HepG2 (cell line): ENCODE data around the gene TPRG1.

Experiments used
- ATF7-NPFF ChIP-seq: sonication (generic); formaldehyde crosslinking; IDR thresholded peaks from 2 replicates; pipeline ENCODE4 v1.8.1; 2023; ENCODE audit warnings: mild to moderate bottlenecking, low read depth, missing genetic modification reagents, moderate library complexity
- CEBPB ChIP-seq: IDR thresholded peaks from 2 replicates; pipeline ENCODE4 v1.6.1; 2011; ENCODE audit warnings: low read depth, low read length, improper control_type of control experiment, borderline replicate concordance
- MEIS1 ChIP-seq: sonication (generic); formaldehyde crosslinking; IDR thresholded peaks from 2 replicates; pipeline ENCODE4 v1.9.0; 2021; ENCODE audit warnings: mild to moderate bottlenecking, missing genetic modification reagents, moderate library complexity, borderline replicate concordance
- SETDB1 ChIP-seq: sonication (generic); formaldehyde crosslinking; IDR thresholded peaks from 2 replicates; pipeline ENCODE4 v1.5.1; 2020; ENCODE audit warnings: missing genetic modification reagents, mild to moderate bottlenecking, borderline replicate concordance
- SMARCC2 ChIP-seq: fragments of 450-650 bp; IDR thresholded peaks from 2 replicates; pipeline ENCODE4 v1.6.1; 2017; ENCODE audit warnings: antibody characterized with exemption, mild to moderate bottlenecking
- TP53 ChIP-seq: sonication (generic); formaldehyde crosslinking; conservative IDR thresholded peaks from 2 replicates; pipeline ENCODE4 v1.4.0; 2020; ENCODE audit warnings: missing genetic modification reagents
- ZBTB38 ChIP-seq: sonication (generic); formaldehyde crosslinking; IDR thresholded peaks from 2 replicates; pipeline ENCODE4 v1.5.1; 2020; ENCODE audit warnings: mild to moderate bottlenecking, missing genetic modification reagents
- ZBTB39 ChIP-seq: sonication (generic); formaldehyde crosslinking; IDR thresholded peaks from 2 replicates; pipeline ENCODE4 v1.5.0; 2020; ENCODE audit warnings: missing genetic modification reagents
- TF ChIP-seq, protein P1 (sequence below): sonication (generic); formaldehyde crosslinking; IDR thresholded peaks from 2 replicates; pipeline ENCODE4 v1.4.0; 2020; ENCODE audit warnings: mild to moderate bottlenecking, low read depth, missing genetic modification reagents
- TF ChIP-seq, protein P2 (sequence below): sonication (generic); formaldehyde crosslinking; IDR thresholded peaks from 2 replicates; pipeline ENCODE4 v1.4.0; 2020; ENCODE audit warnings: mild to moderate bottlenecking, missing genetic modification reagents

DNA sequence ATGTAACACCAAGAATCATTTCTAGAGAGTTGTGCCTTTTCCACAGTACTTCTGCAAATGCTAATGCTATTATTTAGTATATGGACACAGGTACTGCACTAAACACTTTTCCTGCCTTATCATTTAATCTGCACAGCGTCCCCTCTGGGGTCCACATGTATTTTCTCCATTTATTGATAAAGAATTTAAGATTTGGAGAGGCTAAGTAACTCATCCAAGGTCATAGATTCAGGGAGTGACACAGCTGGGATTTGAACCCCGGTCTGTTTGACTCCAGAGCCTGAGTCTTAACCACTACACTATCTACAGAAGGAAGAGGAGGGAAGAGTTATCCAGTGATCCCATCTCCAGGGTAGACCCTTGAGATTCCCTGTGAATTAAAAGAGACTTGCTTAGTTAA is 24.9 kb upstream of the TPRG1 start:
- TF ChIP-seq ZBTB38 (CRISPR knock-in tag) (no peak), ATF7-NPFF (no peak), MEIS1 (CRISPR knock-in tag) (no peak), TP53 (CRISPR knock-in tag) (no peak), SMARCC2 (no peak), ZBTB39 (no peak), CEBPB (no peak), SETDB1 (CRISPR knock-in tag) (no peak)
- TF ChIP-seq, protein P1, sequence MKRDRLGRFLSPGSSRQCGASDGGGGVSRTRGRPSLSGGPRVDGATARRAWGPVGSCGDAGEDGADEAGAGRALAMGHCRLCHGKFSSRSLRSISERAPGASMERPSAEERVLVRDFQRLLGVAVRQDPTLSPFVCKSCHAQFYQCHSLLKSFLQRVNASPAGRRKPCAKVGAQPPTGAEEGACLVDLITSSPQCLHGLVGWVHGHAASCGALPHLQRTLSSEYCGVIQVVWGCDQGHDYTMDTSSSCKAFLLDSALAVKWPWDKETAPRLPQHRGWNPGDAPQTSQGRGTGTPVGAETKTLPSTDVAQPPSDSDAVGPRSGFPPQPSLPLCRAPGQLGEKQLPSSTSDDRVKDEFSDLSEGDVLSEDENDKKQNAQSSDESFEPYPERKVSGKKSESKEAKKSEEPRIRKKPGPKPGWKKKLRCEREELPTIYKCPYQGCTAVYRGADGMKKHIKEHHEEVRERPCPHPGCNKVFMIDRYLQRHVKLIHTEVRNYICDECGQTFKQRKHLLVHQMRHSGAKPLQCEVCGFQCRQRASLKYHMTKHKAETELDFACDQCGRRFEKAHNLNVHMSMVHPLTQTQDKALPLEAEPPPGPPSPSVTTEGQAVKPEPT (CRISPR knock-in tag) = no peak
- TF ChIP-seq, protein P2, sequence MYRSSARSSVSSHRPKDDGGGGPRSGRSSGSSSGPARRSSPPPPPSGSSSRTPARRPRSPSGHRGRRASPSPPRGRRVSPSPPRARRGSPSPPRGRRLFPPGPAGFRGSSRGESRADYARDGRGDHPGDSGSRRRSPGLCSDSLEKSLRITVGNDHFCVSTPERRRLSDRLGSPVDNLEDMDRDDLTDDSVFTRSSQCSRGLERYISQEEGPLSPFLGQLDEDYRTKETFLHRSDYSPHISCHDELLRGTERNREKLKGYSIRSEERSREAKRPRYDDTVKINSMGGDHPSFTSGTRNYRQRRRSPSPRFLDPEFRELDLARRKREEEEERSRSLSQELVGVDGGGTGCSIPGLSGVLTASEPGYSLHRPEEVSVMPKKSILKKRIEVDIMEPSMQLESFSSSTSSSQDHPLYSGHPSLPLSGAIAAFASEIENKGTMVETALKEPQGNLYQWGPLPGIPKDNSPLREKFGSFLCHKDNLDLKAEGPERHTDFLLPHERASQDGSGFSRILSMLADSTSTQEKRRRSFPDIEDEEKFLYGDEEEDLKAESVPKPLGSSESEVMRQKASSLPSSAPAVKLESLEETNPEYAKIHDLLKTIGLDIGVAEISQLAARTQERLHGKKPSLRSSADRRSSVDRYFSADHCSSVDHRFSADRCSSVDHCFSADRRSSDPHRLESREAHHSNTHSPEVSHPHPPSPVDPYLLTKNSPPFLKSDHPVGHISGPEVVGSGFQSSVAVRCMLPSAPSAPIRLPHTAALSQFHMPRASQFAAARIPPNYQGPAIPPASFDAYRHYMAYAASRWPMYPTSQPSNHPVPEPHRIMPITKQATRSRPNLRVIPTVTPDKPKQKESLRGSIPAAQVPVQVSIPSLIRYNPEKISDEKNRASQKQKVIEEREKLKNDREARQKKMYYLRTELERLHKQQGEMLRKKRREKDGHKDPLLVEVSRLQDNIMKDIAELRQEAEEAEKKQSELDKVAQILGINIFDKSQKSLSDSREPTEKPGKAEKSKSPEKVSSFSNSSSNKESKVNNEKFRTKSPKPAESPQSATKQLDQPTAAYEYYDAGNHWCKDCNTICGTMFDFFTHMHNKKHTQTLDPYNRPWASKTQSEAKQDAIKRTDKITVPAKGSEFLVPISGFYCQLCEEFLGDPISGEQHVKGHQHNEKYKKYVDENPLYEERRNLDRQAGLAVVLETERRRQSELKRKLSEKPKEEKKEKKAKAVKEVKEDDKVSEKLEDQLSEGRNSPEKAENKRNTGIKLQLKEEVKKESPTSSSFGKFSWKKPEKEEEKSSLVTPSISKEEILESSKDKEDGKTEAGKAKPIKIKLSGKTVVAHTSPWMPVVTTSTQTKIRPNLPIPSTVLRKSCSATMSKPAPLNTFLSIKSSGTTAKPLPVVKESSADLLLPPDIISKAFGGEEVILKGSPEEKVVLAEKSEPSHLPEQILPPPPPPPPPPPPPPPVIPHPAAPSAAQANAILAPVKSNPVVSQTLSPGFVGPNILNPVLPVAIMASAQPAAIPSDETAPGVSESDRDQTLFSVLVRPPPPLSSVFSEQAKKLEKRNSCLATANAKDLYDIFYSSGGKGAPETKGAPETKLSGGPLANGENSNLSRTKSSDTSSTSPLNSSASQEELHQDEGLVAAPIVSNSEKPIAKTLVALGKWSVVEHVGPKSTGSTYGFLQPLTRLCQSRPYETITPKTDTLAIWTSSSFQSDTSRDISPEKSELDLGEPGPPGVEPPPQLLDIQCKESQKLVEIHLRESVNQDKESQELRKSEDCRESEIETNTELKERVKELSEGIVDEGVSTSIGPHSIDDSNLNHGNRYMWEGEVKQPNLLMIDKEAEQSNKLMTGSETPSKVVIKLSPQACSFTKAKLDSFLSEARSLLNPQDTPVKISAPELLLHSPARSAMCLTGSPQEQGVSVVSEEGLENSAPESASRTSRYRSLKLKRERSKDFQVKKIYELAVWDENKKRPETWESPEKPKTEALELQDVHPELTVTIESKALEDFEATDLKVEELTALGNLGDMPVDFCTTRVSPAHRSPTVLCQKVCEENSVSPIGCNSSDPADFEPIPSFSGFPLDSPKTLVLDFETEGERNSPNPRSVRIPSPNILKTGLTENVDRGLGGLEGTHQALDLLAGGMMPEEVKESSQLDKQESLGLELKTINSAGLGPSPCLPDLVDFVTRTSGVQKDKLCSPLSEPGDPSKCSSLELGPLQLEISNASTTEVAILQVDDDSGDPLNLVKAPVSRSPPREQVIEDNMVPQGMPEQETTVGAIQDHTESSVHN (CRISPR knock-in tag) = no peak
